Measurements from ENCODE around the gene GRB14.

The GRB14 gene

DNA sequence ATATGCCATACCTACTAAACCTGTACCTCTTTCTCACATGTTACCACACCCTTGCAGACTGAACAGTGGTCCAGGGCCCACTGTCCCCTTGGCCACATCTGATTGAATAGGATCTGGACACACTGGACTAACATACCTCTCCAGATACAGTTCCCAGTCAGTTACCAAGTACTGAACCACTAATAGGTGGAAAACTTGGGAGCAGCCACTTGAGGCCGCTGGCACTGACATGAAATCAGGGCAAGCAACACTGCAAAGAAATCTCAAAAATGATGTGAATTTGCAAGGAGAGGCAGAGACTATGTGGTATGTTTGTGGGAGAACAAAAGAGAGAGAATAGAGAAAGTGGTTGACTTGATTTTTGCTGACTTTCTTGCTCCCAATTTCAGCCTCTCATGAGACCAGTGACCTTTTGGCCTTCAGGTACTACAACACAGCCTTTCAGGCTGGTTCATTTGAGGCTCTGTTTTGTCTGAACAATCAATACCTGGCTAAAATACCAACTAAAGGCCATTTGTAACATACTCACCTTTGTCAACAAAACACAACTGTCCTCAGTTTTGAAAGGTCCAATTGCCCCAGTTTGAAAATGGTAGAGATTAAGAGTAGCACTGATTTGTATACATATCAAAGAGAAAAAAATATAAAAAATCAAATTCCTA lies 7.8 kb downstream of the GRB14 start:
- no peak for DNase-seq

DNA sequence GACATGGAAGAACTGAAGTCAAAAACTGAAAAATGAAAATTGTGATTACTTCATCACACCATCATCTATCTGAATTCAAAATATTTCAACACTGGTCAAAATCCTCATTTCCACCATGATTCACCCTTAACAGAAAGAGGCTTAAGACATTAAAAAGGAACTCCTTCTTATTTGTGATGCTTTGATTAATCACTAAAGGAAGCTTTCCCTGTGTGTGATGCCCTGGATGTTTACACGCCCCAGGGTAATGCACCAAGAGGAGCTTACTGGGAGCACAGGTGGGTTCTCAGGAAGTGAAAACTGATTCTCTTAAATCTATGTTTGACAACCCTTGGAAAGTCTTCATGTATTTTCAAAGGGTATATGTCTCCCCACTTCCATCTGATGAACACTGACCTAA lies 11.5 kb downstream of the GRB14 start:
- DNase-seq = no peak

DNA sequence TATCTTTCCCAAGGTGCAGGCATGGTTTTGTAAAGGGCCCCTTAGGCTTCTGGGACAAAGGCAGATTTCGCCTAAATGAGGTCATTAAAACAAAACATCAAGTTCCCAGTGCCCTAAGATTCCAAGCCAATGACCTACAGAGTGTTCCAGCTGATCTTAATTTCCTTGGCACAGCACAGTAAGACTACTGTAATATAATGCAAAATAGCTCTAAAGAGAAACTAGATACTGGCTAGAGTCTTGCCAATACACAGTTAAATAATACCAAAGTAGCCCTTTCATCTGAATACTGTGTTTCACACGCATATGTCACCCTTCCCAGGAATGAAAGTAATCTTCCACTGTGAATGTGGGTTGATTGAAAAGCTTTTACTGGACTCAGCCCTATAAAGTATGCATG lies 14.7 kb downstream of the GRB14 start:
- DNase-seq = no peak

DNA sequence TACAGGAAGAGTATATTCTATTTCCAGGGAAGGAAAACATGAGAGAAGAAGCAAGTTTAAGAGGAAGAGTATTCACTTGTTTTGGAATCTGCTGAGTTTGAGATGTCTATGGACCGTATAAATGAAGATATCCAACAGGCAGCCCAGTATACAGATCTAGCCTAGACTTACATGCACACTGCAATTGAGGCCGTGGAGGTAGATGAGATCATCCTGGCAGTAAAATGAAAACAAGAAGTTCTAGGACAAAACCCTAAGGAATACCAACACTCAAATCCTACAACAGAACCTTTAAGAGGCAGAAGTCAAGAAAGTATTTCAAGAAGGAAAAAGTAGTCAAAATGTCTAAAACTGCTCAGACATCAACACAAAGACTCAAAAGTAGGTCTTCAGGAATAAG lies 16.0 kb downstream of the GRB14 start:
- DNase-seq = no peak

DNA sequence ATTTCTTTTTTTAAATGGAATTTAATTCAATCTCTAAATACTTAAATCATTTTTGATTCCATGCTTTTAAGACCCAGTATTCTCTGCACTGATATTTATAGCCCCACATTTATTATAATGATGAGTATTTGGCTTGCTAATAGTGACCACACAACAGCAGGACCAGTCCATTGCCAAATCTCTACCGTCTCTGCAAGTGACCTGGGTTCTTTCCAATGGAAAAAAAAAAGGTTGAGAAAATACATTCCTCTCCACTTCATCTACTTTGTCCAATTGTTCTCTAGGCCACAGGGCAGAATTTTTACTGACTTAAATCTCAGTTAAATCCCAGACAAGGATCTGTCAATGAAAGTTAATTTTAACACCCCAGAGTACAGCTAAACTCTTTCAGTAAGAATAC lies 20.5 kb downstream of the GRB14 start:
- DNase-seq = no peak

DNA sequence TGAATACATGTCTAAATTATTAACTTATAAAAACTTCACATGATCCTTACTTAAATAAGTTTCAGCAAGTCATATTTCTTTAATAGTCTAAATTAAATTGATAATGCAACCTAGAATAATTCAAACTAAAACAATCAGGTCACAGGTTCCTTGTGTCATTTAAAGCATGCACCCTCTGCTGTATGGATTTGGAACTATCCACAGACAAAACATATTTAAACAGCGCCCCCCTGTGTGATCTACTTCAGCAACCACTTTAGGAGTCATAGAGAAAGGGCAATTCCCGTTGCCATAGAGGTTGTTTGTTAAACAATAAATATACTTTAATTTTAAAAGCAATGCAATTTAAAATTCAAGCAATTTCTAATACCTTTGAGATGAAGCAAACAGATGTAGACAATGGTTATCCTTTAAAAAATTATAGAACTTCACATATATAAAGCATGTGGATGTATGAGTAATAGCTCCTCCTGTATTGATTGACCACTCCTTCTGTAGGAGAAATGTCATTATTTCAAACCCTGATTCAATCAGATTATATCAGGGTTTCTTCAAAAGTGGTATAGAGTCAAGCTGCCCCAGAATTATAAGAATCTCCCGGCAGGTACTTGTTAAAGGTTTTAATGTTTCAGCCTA lies 21.2 kb downstream of the GRB14 start:
- DNase-seq = peak in 1 of 5 experiments; percentile 52

DNA sequence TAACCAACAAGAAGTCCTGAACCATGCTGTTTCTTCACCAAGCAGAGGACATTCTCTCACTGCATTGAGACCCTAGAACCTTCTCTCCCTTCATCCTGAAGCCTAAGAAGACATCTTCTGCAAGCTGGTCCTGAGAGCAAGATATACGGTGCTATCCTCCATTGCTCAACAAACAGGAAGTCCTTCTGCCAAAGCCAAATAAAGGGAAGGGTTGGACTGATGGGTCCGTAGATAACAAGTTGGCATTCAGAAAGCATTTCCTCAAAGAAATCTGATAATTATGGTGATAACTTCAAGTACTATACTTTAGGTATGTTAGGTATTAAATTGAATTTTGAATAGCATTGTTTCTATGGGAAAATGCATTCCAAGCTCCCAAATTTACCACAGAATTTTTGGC lies 23.3 kb downstream of the GRB14 start:
- DNase-seq = no peak

DNA sequence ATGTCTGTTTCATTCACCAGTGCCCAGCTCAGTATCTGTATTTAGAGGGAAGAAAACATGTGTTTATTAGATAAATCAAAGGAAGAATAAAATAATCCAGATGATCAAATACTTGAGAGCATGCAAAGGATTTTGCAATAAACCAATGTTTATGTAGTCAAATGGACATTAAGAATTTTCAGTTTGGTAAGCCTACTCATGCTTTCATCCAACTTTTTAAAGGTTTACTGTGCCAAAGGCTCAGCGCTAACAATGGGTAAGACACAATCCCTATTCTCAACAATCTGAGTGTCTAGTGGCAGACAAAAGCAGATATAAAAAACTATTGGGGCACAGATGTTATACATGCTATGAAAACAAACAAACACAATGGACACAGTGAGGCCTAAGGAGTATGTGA lies 26.3 kb downstream of the GRB14 start:
- no peak for DNase-seq

DNA sequence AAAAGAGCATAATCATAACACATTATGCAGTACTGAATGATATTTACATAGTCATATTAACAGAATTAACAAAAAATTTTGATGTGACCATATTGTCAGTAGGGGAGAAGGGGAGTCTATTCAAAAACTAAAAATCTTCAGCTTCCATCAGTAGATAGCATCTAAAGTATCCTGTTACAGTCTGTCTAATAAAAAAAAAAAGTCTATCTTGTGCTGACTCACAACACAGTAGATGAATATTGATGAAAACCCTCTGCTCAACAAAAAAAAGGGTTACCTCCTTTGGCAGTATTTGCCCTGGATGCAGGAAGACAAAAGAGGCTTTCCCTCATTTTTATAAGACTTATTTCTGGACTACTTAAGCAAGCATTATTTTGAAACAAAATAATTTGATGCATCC lies 27.3 kb downstream of the GRB14 start:
- no peak for DNase-seq

DNA sequence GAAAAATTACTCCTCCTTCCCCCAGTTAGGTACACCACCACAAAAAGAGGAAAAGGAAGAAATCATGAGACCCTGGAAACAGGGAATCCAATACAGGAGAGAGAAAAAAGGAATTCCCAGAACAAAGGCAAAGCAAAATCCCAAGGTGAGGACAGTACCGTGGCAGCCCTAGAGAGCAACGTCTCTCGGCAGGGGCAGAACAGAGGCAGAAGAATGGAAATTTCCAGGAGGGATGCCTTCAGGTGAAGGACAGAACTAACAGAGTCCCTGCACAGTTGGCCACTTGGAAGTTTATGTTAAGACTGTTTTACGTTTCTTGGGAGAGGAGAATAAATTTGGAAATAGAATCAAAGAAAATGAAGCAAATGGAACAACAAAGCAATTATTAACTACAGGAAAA lies 27.7 kb downstream of the GRB14 start:
- DNase-seq = no peak

DNA sequence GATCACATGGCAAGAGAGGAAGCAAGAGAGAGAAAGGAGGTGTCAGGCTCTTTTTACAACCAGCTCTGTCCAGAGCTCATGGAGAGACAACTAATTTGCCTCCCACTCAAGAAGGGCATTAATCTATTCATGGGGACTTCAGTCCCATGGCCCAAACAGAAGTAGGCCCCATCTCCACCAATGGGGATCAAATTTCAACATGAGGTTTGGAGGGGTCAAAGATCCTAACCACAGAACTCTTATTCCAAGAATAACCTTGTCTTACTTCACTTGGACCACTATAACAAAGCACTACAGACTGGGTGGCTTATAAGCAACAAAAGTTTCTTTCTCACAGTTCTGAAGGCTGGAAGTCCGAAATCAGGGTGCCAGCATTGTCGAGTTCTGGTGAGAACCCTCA lies 31.8 kb downstream of the GRB14 start:
- no peak for DNase-seq

DNA sequence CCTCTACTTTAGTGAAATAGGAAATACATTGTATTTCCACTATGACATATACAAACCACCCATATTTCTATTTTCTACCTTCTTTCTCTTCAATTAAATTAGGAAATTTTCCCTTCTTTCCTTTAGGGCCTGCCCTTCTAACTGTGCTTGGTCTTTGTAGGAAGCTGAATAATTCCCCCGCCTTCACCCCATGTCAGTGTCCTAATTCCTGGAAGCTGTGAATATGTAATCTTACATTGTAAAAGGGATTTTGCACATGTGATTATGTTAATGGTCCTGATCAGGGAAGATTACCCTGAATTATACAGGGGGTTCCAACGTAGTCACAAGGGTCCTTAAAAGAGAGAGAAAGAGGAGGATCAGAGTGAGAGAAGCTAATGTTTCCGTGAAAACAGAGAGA lies 40.2 kb downstream of the GRB14 start:
- DNase-seq = no peak

DNA sequence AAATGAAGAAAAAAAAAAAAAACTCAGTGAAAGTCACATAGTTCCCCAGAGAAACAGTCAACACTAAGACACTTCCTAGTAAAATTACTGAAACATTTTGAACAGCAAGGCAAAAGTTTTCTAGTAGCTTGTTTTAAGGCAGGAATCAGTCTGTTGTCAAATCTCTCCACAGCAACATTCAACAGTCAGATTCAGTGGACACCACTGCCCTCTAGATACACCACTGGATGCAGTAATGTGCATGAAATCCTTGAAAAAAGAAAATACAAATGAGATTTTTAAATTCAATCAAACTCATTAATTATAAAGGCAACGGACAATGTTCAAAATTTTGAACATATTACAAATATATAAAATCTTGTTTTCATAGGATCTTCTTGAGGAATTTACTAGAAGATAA lies 46.4 kb downstream of the GRB14 start:
- DNase-seq = no peak

DNA sequence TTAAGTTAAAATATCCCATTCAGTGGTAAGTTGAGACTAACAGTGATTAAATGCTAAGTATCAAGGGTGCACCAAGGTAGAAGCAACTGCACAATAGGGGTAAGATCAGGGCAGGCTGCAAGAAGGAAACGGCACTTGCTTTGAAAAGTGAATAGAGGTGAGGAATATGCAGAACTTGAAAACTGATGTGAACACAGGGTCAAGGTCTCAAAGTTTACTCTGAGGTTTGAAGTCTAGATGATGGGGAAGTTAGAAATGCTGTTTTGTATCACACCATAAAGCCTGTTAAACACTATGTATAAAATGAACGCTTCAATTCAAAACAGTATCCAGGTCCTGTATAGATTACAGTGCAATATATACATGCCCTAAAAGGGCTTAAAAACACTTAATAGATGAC lies 50.8 kb downstream of the GRB14 start:
- DNase-seq = no peak

DNA sequence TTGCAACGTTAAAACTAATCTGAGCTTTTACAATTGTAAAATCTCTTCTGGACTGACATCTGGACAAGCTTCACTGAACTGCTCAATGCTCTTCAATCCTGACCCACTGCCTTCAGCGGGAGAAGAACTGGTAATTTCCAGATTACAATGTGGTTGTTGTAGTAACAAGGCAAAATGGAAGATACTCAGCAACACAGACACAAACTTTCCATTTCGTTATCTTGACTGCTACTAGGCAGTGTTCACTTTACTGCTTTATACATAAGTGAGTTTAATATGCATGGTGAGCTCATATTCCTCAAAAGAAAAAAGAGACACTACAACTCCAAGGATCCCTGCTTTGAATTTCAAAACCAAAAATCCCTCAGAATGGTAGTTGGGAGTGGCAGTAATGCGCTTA lies 51.9 kb downstream of the GRB14 start:
- DNase-seq = no peak

DNA sequence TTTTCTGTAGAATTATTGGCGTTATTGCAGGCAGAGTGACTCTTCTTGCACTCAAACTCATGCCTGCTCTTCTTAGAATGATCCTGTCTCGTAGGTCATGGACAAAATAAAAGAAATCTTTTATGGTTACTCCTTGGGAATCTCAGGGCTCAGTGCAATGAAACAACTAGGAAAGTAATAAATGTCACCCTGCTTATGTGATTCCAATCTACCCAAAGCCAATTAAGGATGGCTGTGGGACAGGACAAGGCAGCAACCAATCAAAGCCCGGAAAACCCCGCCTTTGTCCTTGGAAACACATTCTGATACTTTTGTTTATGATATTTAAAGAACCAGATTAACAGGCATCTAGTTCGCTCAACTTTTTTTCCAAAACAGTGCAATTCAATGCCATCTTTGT lies 53.0 kb downstream of the GRB14 start:
- DNase-seq = no peak

DNA sequence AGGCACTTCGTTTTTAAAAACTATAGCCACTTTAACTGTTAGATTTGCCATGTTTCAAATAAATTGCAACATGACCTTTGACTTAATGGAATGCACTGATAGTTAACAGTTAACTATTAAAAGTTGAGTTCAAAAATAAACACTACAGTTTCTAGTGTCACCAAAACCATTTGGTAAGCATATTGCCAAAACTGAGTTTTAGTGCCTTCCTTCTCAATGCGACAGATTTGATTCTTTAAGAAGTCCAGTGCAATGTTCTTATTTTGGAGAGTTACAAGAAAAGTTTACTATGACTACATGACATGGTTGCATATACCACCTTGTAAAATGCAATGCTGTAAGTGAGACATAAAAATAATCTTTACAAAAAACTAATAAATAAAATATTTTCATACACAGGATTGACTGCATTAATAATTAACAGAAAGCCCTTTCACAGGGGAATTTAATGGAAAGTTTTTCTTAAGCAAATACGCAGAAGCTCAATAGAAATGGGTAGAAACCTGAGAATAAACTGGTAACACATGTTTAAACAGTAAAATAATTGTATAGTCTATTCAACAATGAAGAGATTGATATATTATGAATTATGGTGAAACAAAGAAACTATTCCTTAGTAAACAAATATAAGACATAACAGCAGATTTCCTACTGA lies 53.8 kb downstream of the GRB14 start:
- no peak for DNase-seq

DNA sequence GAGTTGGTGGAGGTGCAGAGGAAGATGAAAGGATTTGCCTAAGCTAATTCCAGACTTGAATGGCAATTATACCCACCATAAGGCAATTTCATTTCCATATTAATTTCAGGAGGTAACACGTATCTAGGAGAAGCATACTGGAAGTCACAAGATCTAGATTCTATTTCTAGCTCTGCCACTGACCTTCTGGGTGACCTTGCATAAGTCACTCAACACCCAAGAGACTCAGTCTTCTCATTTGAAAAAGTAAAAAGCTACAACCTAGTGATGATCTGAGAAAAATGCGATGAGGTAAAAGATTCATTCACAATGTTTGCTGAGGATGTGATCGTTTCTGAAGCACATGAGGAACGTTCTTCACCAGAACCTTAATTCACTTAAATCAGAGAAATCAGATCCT lies 55.9 kb downstream of the GRB14 start:
- no peak for DNase-seq

DNA sequence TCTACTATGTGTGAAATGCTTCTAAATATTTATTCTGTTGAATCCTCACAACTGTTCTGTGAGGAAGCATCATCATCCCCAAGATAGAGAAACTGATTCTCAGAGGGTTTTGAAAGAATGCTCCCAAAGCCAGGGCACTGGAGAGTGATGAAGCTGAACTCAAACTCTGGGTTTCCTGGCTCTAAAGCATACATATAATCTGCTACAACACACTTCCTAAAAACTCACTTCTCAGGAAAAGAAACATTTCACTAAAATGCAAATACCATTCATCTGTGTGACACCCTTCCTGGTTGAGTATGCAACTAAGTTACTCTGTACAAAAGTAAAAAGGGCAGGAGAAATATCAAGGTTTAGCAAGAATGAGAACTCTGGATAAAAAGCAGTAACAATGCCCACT lies 58.6 kb downstream of the GRB14 start:
- no peak for DNase-seq

DNA sequence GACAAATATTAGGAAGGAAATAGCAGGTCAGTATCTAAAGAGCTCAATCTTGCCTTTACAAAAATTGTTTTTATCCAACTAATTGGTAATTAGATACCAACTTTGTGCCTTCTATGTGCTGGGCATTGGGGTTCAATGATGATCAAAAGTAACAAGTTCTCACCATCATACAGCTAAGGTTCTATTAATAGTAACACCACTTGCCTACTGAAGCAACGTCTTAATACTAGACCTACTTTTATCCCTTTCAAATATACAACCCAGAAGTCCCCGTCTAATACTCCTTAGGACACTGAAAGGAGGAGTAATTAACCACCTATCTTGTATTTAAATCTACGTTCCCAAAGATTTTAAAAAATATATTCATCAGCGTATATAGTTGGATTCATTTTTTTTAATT lies 59.3 kb downstream of the GRB14 start:
- no peak for DNase-seq

DNA sequence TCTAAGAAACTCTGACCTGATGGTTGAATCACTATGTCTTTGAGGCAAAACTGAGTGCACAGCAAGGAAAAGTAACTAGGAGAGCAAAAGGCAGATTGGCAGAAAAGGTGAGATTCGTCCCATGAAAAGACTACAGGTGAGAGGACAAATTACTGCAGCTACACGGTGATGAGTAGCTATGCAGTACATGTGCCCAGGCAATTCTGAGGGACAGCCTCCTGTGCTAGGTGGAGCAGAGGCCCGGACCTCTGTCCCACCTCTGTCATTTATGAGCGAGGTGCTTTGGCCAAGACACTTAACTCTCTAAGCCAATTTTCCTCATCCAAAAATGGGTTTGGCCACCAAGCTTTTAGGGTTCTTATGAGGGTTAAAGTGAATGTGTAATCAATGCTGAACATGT lies 59.9 kb downstream of the GRB14 start:
- DNase-seq = no peak

DNA sequence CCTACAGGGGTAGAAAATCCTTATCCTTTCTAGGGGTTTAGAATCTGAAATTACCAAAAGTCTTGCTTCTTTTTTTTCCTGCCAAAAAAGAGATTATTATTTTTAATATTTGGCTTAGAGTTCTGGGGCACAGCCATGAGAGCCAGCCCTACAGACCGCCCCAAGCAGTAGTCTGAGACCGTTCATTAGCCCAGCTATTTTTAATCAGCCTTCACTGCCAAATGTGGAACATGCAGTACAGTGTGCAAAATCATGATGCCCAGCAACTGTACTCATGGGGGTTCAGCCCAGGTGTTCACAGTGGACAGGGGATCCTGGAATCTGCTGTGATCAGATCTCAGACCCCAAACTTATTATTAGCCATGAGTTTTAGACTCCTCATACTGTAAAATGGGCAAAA lies 60.4 kb downstream of the GRB14 start:
- no peak for DNase-seq

DNA sequence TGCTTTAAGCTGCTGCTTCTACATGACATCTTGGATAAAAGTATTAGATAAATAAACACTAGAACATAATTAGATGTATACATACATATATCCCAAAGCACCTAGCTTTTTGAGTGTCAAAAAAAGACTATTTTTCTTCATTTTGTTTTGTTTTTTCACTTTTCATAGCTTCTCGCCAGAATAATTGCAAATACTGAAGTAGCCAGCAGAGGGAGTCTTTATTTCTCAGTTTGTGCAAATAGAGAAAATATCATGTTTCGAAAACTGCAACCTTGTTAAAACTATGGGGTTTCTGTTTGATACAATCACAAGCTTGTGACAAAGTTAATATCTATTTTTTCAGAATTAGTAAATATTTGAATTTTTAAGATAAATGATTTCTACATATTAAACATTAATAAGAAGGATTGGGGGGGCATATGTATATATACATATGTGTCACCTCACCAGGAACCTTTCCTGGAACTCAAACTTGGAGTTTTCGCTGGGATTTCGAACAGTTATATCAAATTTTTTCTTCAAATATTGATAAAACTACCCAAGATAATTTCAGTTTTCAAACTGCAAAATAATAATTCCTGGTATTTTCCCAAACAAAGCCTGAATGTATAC lies 61.0 kb downstream of the GRB14 start:
- peak in 1 of 5 experiments; percentile 12 for DNase-seq

DNA sequence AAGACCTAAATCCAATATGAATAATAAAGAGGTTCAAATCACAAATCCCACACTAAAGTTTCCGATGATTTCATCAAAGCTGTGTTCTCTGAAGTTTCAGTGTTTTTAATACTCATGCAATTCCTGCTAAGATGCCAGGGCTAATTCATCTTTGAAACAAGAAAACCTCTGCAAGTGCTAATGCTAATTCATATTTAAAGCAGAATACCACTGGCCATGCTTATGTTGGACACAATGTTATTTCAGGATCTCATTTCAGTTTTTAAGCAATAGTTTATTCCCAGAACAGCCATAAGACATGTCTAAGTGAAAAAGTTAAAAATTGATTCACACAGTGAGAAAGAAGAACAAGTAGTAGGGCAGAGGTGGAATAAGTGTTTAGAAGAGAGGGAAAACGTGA lies 62.8 kb downstream of the GRB14 start:
- no peak for DNase-seq
